Stimulated activated CD8-positive, alpha-beta memory T cell treated with anti-CD3 and anti-CD28 coated beads, Interleukin-4, amount 100 ng/mL, for 4 hours (primary cell): Measurements from ENCODE around the gene SPIC.
"Not testable (repeated sequence)": the region's sequence is repeated elsewhere in the genome, so short reads cannot be mapped to it uniquely, and the experiment has no call there.

Experiments
- DNase-seq, 2 donors: peaks; one replicate each; pipeline ENCODE4 v3.0.0-alpha.2; 2020; ENCODE audit warnings: low read depth in 2 of 2, low spot score in 1 of 2

Gene SPIC

GRCh38 chr12:101474711-101475386, at the start of gene SPIC:
SPIC (plus strand) TSS chr12:101475336; CDS start chr12:101476905, 1,569 bp downstream.
- DNase-seq = no peak

DNA sequence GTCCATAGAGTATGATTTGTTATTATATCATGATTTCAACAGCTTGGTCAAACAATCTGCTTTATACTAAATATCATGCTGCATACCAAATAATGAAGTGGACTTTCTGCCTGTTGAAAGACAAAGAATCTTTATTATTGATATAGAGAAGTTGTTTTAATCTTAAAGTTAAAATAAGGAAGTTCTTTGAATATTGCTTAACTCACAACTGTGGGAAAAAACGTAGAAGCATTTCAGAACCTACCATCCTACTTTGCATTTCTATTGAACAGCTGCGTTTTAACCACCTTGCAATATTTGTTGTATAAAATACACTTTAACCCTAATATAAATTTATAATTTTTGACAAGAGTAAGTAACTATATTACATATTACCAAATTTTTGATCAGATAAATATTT, 44.7 kb upstream of the SPIC start:
- no peak for DNase-seq

DNA sequence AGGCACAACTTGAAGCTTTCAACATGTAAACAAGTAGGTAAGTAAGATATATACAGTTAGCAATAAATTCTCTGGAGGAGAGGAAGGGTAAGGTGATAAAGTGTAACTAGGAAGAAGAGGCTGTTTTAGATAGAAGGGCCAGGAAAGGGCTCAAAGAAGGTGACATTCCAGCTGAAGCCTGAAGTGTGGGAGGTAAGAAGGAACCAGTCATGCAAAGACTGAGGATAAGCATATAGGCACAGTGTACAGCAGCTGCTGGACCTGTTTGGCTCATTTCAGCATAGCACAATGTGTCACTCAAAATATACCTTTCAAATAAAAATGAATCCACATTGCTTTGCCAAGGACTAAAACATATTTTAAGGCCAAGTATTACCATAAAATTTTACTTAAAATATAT, 39.0 kb upstream of the SPIC start:
- DNase-seq = no peak

DNA sequence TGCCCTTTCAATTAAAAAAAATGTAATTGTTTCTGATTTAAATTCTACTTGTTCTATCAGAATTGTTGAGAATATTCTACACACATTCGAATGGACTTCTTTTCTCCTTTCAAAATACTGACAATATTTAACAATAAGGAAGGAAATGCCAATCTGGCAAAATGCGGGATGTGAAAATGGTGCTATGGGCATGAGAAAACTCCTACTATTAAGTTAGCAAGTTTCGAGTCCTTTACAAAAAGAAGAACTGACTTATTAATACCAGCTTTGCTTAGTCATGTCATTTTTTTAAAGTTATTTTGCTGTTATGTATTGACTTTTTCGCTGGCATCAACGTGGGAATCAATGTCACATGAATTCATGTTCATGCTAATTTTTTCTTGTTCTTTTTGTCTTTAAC, 35.9 kb upstream of the SPIC start:
- DNase-seq = no peak

DNA sequence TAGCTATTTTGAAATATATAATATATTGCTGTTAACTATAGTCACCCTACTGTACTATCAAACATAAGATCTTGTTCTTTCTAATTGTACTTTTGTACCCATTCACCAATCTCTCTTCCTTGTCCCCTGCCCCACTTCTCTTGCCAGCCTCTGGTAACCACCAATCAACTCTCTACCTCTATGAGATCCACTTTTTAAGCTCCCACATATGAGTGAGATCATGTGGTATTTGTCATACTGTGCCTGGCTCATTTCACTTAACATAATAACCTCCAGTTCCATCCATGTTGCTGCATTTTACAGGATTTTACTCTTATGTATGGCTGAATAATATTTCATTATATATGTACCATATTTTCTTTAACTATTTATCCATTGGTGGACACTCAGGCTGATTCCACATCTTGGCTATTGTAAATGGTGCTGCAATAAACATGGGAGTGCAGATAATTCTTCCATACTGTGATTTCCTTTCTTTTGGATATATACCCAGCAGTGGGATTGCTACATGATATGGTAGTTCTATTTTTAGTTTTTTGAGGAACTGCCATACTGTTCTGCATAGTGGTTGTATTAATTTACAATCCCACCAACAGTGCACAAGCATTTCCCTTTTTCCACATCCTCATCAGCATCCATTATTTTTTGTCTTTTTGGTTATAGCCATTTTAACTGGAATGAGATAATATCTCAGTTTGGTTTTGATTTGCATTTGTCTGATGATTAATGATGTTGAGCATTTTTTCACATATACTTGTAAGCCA, 33.5 kb upstream of the SPIC start:
- DNase-seq = no peak

DNA sequence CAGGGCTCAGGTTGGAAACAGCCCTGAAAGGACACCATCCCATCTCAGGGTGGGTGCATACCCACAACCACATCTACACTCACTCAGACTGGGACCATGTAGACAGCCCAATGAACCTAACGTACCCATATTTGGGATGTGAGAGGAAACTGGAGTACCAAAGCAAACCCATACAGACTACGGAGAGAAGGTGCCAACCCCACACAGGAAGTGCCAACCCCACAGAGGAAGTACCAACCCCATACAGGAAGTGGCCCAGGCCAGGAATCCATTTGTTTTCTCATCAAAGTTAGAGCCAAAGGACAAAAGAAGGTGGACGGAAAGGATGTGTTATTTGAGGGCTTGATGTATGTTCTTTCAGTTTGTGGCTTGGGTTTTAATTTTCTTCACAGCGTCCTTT, 19.5 kb upstream of the SPIC start:
- DNase-seq = no peak

- DNase-seq = no peak
Measured at GRCh38 chr12:101459642-101460346, 15.3 kb upstream of the SPIC start.

GRCh38 chr12:101468948-101469347, 6.2 kb upstream of the SPIC start:
- no peak for DNase-seq

DNA sequence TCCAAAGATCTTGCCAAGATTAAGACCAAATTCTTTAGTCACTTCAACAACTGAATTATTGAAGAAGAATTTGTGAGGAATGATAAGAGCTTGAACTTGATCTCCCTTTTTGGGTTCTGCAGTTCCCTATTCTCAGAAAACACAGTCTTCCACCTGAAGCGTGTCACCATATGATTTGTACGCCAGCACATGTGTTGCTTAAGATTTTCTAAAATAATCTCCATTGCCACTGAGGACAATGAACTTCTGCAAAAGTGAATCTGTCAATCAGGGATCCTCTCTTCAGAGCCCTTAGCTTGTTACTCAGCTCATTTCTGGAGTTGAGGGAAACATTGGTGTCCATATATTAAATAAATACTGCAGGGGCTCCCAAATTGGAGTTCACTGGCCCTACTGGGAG, 4.2 kb upstream of the SPIC start:
- DNase-seq = no peak

DNA sequence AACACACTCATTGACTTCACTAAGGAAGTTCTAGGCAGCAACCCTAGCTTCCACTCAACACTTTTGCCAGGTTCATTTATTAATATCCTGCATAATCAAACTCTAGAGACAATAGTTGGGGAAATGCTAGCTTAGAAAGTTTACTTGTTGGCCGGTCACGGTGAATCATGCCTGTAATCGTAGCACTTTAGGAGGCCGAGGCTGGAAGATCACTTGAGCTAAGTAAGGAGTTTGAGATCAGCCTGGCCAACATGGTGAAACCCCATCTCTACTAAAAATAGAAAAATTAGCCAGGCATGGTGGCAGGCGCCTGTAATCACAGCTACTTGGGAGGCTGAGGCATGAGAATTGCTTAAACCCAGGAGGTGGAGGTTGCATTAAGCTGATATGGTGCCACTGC, 3.3 kb upstream of the SPIC start:
- not testable (repeated sequence) for DNase-seq

- no peak for DNase-seq
Measured at GRCh38 chr12:101474248-101474647, 888 bp upstream of the SPIC start.

GRCh38 chr12:101475751-101476305, 692 bp downstream of the SPIC start:
- no peak for DNase-seq

GRCh38 chr12:101480849-101481248, 5.7 kb downstream of the SPIC start:
- no peak for DNase-seq

DNA sequence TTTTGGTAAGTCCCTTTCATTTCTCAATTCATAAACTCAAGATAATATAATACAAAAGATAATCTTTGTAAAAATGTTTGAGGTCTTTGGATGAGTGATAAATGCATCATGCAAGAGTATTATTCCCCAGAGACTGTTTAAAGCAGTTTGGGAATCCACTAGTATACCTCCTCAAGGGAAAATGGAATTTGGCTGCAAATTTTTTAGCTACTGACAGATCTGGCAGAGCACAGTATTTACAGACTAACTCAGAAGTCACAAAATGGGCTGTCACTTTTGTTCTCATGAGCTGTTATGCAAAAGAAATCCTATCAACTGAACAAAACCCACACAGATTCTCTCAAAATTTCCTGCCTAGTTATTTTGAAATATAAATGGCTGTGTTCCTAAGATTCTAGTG, 9.9 kb downstream of the SPIC start:
- DNase-seq = no peak

- no peak for DNase-seq
Measured at GRCh38 chr12:101488469-101488868, 13.3 kb downstream of the SPIC start.

- DNase-seq = no peak
Measured at GRCh38 chr12:101490286-101490920, 15.3 kb downstream of the SPIC start.

- DNase-seq = no peak
Measured at GRCh38 chr12:101491329-101491728, 16.2 kb downstream of the SPIC start.

GRCh38 chr12:101493556-101493955, 18.4 kb downstream of the SPIC start:
- DNase-seq = no peak

GRCh38 chr12:101498252-101498651, 23.1 kb downstream of the SPIC start:
- no peak for DNase-seq

DNA sequence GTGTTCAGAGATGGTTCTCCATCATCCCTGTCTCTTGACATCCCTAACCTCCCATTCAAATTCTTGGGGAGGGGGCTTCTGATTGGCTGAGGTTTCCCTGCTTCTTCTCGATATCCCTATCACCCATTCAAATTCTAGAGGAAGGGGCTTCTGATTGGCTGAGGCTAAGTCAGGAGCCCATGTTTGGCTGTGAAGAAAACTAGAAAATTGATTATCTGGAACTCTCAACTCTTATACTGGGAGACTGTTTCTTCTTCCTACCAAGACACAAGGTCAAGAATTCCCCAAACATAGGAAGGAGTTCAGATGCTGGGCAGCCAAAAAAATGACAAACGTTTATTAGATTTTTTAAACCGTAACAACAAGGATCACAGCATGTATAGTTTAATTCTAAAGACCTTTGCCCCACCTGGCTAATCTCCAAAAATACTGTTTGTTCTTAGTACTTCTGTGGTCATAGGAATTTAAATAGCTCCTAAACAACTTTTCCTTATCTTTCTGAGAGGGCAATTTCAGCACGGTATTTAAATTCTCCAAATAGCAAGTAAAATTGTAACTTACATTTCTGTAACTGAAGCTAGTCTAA, 26.4 kb downstream of the SPIC start:
- DNase-seq = no peak

- DNase-seq = no peak
Measured at GRCh38 chr12:101521136-101521535, 46.0 kb downstream of the SPIC start.
